Cardiac septum (tissue), 1 donor: ENCODE measurements around the gene DHDH. TPM values are rescaled to one million over a fixed set of nuclear protein-coding genes. Genes with fewer than 3 reads are reported as not detected.

ENCODE experiments used
- DNase-seq: peaks from one replicate; pipeline ENCODE4 v3.0.0-alpha.2; 2020; ENCODE audit warnings: low spot score
- intact Hi-C: fragments of 100-400 bp; cut with DNase I; formaldehyde crosslinking; loops from one replicate; pipeline ENCODE4 v1.14.0; 2022
- total RNA-seq: library from RNA; stranded (reverse); fragmentation: NEBNext Ultra II Directional; extraction: Animal tissue kit (Norgen Biotek cat#: 25700); gene quantifications from one replicate; pipeline ENCODE4 v1.2.1, GENCODE V29; 2021
- donor health status: DM: no; HTN: no; CAD: no.

DHDH gene
- total RNA-seq, 1 donor from 2014 or later = not detected

GRCh38 chr19:48985711-48986110 lies 52.2 kb downstream of the DHDH start:
- no peak for DNase-seq
- intact Hi-C loops = no loop called here

- intact Hi-C loops = no loop called here
These were observed 52.7 kb downstream of the DHDH start for GRCh38 chr19:48986211-48986610.

GRCh38 chr19:48987323-48987722 lies 53.8 kb downstream of the DHDH start:
- no peak for DNase-seq
- intact Hi-C loops = no loop called here

More at GRCh38 chr19:48986211-48986610, 52.7 kb downstream of the DHDH start:
- DNase-seq = no peak

GRCh38 chr19:48988286-48988685 lies 54.8 kb downstream of the DHDH start:
- DNase-seq = no peak
- intact Hi-C loops = no loop called here

- DNase-seq = no peak
- intact Hi-C loops = no loop called here
These were observed 55.4 kb downstream of the DHDH start for GRCh38 chr19:48988860-48989259.

GRCh38 chr19:48989701-48990291 lies 56.3 kb downstream of the DHDH start:
- intact Hi-C loops = loop anchor here (5.0 to 10.0 kb wide), 2 partner anchors 158 to 215 kb away; no protein-coding TSS in a partner anchor
- DNase-seq = no peak

- intact Hi-C loops = loop anchor here (5.0 to 10.0 kb wide), 2 partner anchors 157 to 214 kb away; no protein-coding TSS in a partner anchor
These were observed 56.9 kb downstream of the DHDH start for GRCh38 chr19:48990400-48990799.

GRCh38 chr19:48991011-48991609 lies 57.6 kb downstream of the DHDH start:
- DNase-seq = no peak
- intact Hi-C loops = loop anchor here (5.0 to 10.0 kb wide), 2 partner anchors 156 to 214 kb away; no protein-coding TSS in a partner anchor

More at GRCh38 chr19:48990400-48990799, 56.9 kb downstream of the DHDH start:
- DNase-seq = no peak

- intact Hi-C loops = loop anchor here (5.0 to 10.0 kb wide), 2 partner anchors 155 to 213 kb away; no protein-coding TSS in a partner anchor
These were observed 58.5 kb downstream of the DHDH start for GRCh38 chr19:48991873-48992580.

GRCh38 chr19:48992581-48993174 lies 59.2 kb downstream of the DHDH start:
- intact Hi-C loops = loop anchor here (5.0 to 10.0 kb wide), 2 partner anchors 155 to 212 kb away; no protein-coding TSS in a partner anchor
- no peak for DNase-seq

More at GRCh38 chr19:48991873-48992580, 58.5 kb downstream of the DHDH start:
- DNase-seq = peak; percentile 85

- intact Hi-C loops = loop anchor here (5.0 to 10.0 kb wide), 2 partner anchors 154 to 211 kb away; no protein-coding TSS in a partner anchor
- DNase-seq = peak; percentile 100
These were observed 59.9 kb downstream of the DHDH start, which contains the start of the genes GYS1 and RUVBL2 for GRCh38 chr19:48993175-48994034. GYS1 (minus strand) TSS chr19:48993309; CDS start chr19:48993112, 197 bp downstream. RUVBL2 (plus strand) TSS chr19:48993887; CDS start chr19:48993912, 25 bp downstream.

GRCh38 chr19:48994035-48994386 lies 60.5 kb downstream of the DHDH start:
- no peak for DNase-seq
- intact Hi-C loops = loop anchor here (5.0 to 10.0 kb wide), 2 partner anchors 153 to 211 kb away; no protein-coding TSS in a partner anchor

Other genes with a start within 250 kb of the DHDH start
- gene FUT2, start 237.7 kb upstream of the DHDH start, total RNA-seq = not detected
- gene MAMSTR, start 214.0 kb upstream of the DHDH start, total RNA-seq = 3.2 TPM
- gene RASIP1, start 193.1 kb upstream of the DHDH start, total RNA-seq = 13.6 TPM
- gene IZUMO1, start 186.8 kb upstream of the DHDH start, total RNA-seq = 0.83 TPM
- gene FUT1, start 181.1 kb upstream of the DHDH start, total RNA-seq = 1.6 TPM
- gene FGF21, start 178.2 kb upstream of the DHDH start, total RNA-seq = not detected
- gene BCAT2, start 122.7 kb upstream of the DHDH start, total RNA-seq = 48.9 TPM
- 1.9 TPM for gene HSD17B14, start 97.2 kb upstream of the DHDH start, total RNA-seq
- gene PLEKHA4, start 65.1 kb upstream of the DHDH start, total RNA-seq = 106 TPM
- 87.0 TPM for gene PPP1R15A, start 61.3 kb upstream of the DHDH start, total RNA-seq
- gene TULP2, start 35.0 kb upstream of the DHDH start, total RNA-seq = 0.67 TPM
- gene NUCB1, start 33.4 kb upstream of the DHDH start, total RNA-seq = 276 TPM
- 25.6 TPM for gene BAX, start 21.2 kb downstream of the DHDH start, total RNA-seq
- gene FTL, start 31.6 kb downstream of the DHDH start, total RNA-seq = 827 TPM
- gene GYS1, start 59.6 kb downstream of the DHDH start, total RNA-seq = 175 TPM
- gene RUVBL2, start 60.2 kb downstream of the DHDH start, total RNA-seq = 39.2 TPM
- gene LHB, start 83.4 kb downstream of the DHDH start, total RNA-seq = not detected
- not detected for gene CGB3, start 90.6 kb downstream of the DHDH start, total RNA-seq
- not detected for gene CGB2, start 98.2 kb downstream of the DHDH start, total RNA-seq
- gene CGB1, start 103.2 kb downstream of the DHDH start, total RNA-seq = not detected
- not detected for gene CGB5, start 110.1 kb downstream of the DHDH start, total RNA-seq
- gene CGB8, start 115.4 kb downstream of the DHDH start, total RNA-seq = not detected
- not detected for gene CGB7, start 124.0 kb downstream of the DHDH start, total RNA-seq
- gene NTF4, start 131.1 kb downstream of the DHDH start, total RNA-seq = not detected
- 0.27 TPM for gene KCNA7, start 139.0 kb downstream of the DHDH start, total RNA-seq
- 137 TPM for gene SNRNP70, start 151.8 kb downstream of the DHDH start, total RNA-seq
- 24.7 TPM for gene LIN7B, start 180.7 kb downstream of the DHDH start, total RNA-seq
- 1.0 TPM for gene C19orf73, start 185.4 kb downstream of the DHDH start, total RNA-seq
- gene PPFIA3, start 185.8 kb downstream of the DHDH start, total RNA-seq = 10.1 TPM
- gene HRC, start 221.7 kb downstream of the DHDH start, total RNA-seq = 907 TPM
- 44.1 TPM for gene TRPM4, start 224.1 kb downstream of the DHDH start, total RNA-seq